OCI-LY1 (cell line): ENCODE results near the gene RASSF4.

Experiments
- H2AFZ ChIP-seq: fragments of 200-600 bp; sonication (generic), shearing (Covaris generic); 2 replicates; pipeline ENCODE4 v1.6.0; 2014; ENCODE audit warnings: antibody characterized with exemption, mild to moderate bottlenecking, low read length
- H3F3A ChIP-seq: fragments of 200-600 bp; sonication (generic), shearing (Covaris generic); 2 replicates; pipeline ENCODE4 v1.6.0; 2014; ENCODE audit warnings: mild to moderate bottlenecking, antibody characterized with exemption, low read length, moderate library complexity; ENCODE audit not compliant: insufficient read depth
- H3K27ac ChIP-seq: fragments of 200-600 bp; sonication (generic); 2 replicates; pipeline ENCODE4 v1.5.1; 2014; ENCODE audit warnings: low read length, mixed run types, mild to moderate bottlenecking, low read depth; ENCODE audit not compliant: poor library complexity, severe bottlenecking
- H3K27me3 ChIP-seq: fragments of 200-600 bp; sonication (generic); 2 replicates; pipeline ENCODE4 v1.6.0; 2014; ENCODE audit warnings: antibody characterized with exemption, mild to moderate bottlenecking, low read length, moderate library complexity; ENCODE audit not compliant: insufficient read depth
- H3K36me3 ChIP-seq: fragments of 200-600 bp; sonication (generic); 2 replicates; pipeline ENCODE4 v1.6.1; 2014; ENCODE audit warnings: mild to moderate bottlenecking, antibody characterized with exemption, low read length, moderate library complexity, mixed read lengths; ENCODE audit not compliant: insufficient read depth
- H3K4me1 ChIP-seq: fragments of 200-600 bp; sonication (generic); 2 replicates; pipeline ENCODE4 v1.5.1; 2014; ENCODE audit warnings: mild to moderate bottlenecking, low read length, moderate library complexity; ENCODE audit not compliant: insufficient read depth, severe bottlenecking
- H3K4me2 ChIP-seq: fragments of 200-600 bp; sonication (generic), shearing (Covaris generic); 2 replicates; pipeline ENCODE4 v1.6.1; 2014; ENCODE audit warnings: low read length
- H3K4me3 ChIP-seq: fragments of 200-600 bp; sonication (generic); 2 replicates; pipeline ENCODE4 v1.5.1; 2014; ENCODE audit warnings: low read length, low read depth, mild to moderate bottlenecking, mixed read lengths; ENCODE audit not compliant: poor library complexity, severe bottlenecking
- H3K79me2 ChIP-seq: fragments of 200-600 bp; shearing (Covaris generic); 2 replicates; pipeline ENCODE4 v1.6.1; 2016; ENCODE audit warnings: mixed run types, low read length, mixed read lengths; ENCODE audit not compliant: insufficient read depth
- H3K9ac ChIP-seq: fragments of 200-600 bp; sonication (generic), shearing (Covaris generic); 2 replicates; pipeline ENCODE4 v1.6.1; 2014; ENCODE audit warnings: mild to moderate bottlenecking, low read length, mixed read lengths
- H3K9me2 ChIP-seq: fragments of 200-600 bp; sonication (generic), shearing (Covaris generic); 2 replicates; pipeline ENCODE4 v1.6.1; 2014; ENCODE audit warnings: low read depth, mild to moderate bottlenecking, low read length, mixed read lengths
- H3K9me3 ChIP-seq: fragments of 200-600 bp; shearing (Covaris generic); 2 replicates; pipeline ENCODE4 v1.6.1; 2014; ENCODE audit warnings: low read length, mixed read lengths
- H4K20me1 ChIP-seq: fragments of 200-600 bp; sonication (generic), shearing (Covaris generic); 2 replicates; pipeline ENCODE4 v1.6.0; 2016; ENCODE audit warnings: mild to moderate bottlenecking, low read length; ENCODE audit not compliant: insufficient read depth
- EZH2 ChIP-seq: fragments of 200-600 bp; sonication (generic), shearing (Covaris generic); IDR thresholded peaks from 2 replicates; pipeline ENCODE4 v1.8.0; 2017; ENCODE audit warnings: borderline replicate concordance, mixed run types, mild to moderate bottlenecking, antibody characterized with exemption, low read length, moderate library complexity, mixed read lengths
- TF ChIP-seq, protein P1 (sequence below): fragments of 200-600 bp; sonication (generic), shearing (Covaris generic); IDR thresholded peaks from 2 replicates; pipeline ENCODE4 v1.5.1; 2017; ENCODE audit warnings: mild to moderate bottlenecking, antibody characterized with exemption, low read length, moderate library complexity, mixed read lengths

RASSF4 gene

DNA sequence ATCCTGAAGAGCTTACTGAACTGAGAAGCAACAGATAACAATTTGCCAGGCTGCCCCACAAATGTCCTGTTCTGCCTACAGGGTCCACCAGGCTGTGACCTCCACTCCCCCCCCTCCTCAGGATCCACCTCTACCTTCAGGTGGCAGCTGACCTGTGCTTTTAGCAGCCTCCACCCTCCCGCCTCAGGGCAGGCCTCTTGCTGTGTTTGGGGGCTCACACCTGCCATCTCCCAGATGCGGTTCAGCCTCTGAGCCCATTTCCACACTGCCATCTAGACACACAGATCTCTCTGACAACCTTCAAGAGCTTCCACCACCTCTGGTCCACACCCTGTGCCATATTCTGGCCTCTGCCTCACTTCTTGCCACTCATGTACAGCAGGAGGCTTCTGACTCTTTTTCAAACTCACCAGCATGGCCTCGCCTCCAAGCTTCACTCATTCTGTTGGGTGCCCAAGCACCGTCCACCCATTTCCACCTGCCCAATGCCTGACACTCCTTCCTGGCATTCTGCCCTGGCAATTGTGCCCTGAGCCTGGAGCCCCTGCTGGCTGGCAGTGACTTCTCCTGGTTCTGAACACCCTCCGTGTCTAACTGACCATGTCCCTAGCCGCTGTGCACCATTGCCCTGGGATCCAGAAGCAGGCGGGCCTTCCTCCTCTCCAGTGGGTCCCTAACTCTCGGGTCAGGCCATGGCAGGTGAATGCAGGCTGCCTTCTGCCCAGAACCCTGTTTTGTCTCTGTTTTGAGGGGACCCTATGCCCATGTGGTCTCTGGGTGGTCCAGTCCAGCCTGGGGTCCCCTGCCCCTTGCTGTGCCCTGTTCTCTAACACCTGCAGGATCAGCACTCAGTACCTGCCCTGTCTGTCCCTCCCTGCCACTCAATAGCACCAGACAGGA is 30.0 kb upstream of the RASSF4 start:
- Histone ChIP-seq H3K79me2 (no peaks in the 10 kb centered on the region), H3K4me1 (no peaks in the 10 kb centered on the region), H3F3A (no peaks in the 10 kb centered on the region), H3K36me3 (no peaks in the 10 kb centered on the region), H3K9me3 (no peaks in the 10 kb centered on the region), H4K20me1 (no peaks in the 10 kb centered on the region), H3K27me3 (no peaks in the 10 kb centered on the region), H3K27ac (no peak overlapping the region), H2AFZ (no peak overlapping the region), H3K4me2 (no peak overlapping the region), H3K9me2 (no peaks in the 10 kb centered on the region), H3K9ac (no peak overlapping the region), H3K4me3 (no peak overlapping the region)
- no peak for TF ChIP-seq EZH2
- TF ChIP-seq, protein P1, sequence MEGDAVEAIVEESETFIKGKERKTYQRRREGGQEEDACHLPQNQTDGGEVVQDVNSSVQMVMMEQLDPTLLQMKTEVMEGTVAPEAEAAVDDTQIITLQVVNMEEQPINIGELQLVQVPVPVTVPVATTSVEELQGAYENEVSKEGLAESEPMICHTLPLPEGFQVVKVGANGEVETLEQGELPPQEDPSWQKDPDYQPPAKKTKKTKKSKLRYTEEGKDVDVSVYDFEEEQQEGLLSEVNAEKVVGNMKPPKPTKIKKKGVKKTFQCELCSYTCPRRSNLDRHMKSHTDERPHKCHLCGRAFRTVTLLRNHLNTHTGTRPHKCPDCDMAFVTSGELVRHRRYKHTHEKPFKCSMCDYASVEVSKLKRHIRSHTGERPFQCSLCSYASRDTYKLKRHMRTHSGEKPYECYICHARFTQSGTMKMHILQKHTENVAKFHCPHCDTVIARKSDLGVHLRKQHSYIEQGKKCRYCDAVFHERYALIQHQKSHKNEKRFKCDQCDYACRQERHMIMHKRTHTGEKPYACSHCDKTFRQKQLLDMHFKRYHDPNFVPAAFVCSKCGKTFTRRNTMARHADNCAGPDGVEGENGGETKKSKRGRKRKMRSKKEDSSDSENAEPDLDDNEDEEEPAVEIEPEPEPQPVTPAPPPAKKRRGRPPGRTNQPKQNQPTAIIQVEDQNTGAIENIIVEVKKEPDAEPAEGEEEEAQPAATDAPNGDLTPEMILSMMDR, result no peak

- no peaks in the 10 kb centered on the region for H3K9me3 ChIP-seq
- TF ChIP-seq, protein P1, result no peak
- TF ChIP-seq EZH2, result no peak
- H3K79me2 ChIP-seq, result no peaks in the 10 kb centered on the region
- no peak overlapping the region for H3K27ac ChIP-seq
- no peaks in the 10 kb centered on the region for H3K4me1 ChIP-seq
- no peaks in the 10 kb centered on the region for H3F3A ChIP-seq
- H4K20me1 ChIP-seq, result no peaks in the 10 kb centered on the region
- no peak overlapping the region for H3K4me3 ChIP-seq
- no peak overlapping the region for H3K4me2 ChIP-seq
- H2AFZ ChIP-seq, result no peak overlapping the region
- no peaks in the 10 kb centered on the region for H3K9me2 ChIP-seq
- no peaks in the 10 kb centered on the region for H3K36me3 ChIP-seq
- H3K27me3 ChIP-seq, result no peaks in the 10 kb centered on the region; the same call in 1 of the 2 replicates
- no peak overlapping the region for H3K9ac ChIP-seq
Measured at GRCh38 chr10:44930904-44931620, 28.5 kb upstream of the RASSF4 start.

GRCh38 chr10:44931621-44932516 is 27.7 kb upstream of the RASSF4 start:
- TF ChIP-seq, protein P1, result no peak
- TF ChIP-seq EZH2, result no peak
- Histone ChIP-seq H3K4me3 (no peak overlapping the region), H3K9me3 (no peaks in the 10 kb centered on the region), H3F3A (no peaks in the 10 kb centered on the region), H3K36me3 (no peaks in the 10 kb centered on the region), H3K4me1 (no peaks in the 10 kb centered on the region), H3K27me3 (no peaks in the 10 kb centered on the region; the same call in 1 of the 2 replicates), H3K9me2 (no peaks in the 10 kb centered on the region), H3K9ac (no peak overlapping the region), H2AFZ (no peak overlapping the region), H3K4me2 (no peak overlapping the region), H3K79me2 (no peaks in the 10 kb centered on the region), H3K27ac (no peak overlapping the region), H4K20me1 (no peaks in the 10 kb centered on the region)
